ENCODE measurements around the gene PDE2A.
A peak's percentile ranks its signal among the peaks of the same experiment; 100 is the strongest.

The PDE2A gene

GRCh38 chr11:72673284-72673942, 809 bp downstream of the PDE2A start:
- peak overlapping the region; percentile 59 for H3K4me3 ChIP-seq (ENCODE audit: insufficient read length, low read depth)
- peak overlapping the region; percentile 36 for H3K9ac ChIP-seq (ENCODE audit: insufficient read length, low read depth)
- H3K4me1 ChIP-seq (ENCODE audit: insufficient read depth, insufficient read length): peaks cover 22% of the 10 kb centered on the region
- H3K27me3 ChIP-seq (ENCODE audit: insufficient read depth, insufficient read length): peaks cover 22% of the 10 kb centered on the region
- no peak for DNase-seq (ENCODE audit: low read depth, low spot score)
- no peaks in the 10 kb centered on the region for H3K36me3 ChIP-seq (ENCODE audit: insufficient read depth, insufficient read length, low read length)
- TF ChIP-seq SUZ12 (IDR thresholded peaks at IDR 0.05; ENCODE audit: extremely low read depth, insufficient read depth, insufficient read length) (no peak), YY1 (IDR thresholded peaks at IDR 0.05; ENCODE audit: insufficient read depth, insufficient read length) (no peak), ZNF274 (IDR thresholded peaks at IDR 0.05; ENCODE audit: low read depth, low read length) (no peak)
- H3K9me3 ChIP-seq (ENCODE audit: insufficient read depth, low read length): peaks cover under 1% of the 10 kb centered on the region; the same call in 1 of the 2 replicates

DNA sequence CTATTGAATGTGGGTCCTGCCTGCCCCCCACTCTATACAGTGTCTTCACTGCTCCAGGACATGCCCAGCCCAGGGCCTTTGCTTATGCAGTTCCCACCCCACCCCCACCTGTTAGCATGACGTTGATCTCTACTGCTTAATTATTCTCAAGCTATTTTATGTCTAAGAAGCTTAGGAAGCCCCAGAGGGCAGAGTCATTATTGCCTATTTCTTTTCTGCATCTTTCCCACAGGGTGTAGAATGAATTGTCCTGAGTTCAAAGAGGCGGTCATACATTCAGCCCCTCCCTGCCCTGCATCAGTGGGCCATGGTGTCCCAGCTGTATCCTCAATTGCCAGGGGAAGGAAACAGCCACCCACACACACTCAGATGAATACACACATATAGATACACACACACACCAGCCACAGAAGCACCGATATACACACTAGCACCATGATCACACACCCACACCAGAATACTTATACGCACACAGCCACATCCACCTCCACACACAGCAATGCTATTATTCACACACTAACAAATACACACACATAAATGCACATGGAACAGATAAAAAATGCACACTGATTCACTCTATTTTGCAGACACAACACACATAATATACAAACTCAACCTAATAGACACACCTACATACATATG, 1.5 kb downstream of the PDE2A start:
- Histone ChIP-seq H3K36me3 (ENCODE audit: insufficient read depth, insufficient read length, low read length) (no peaks in the 10 kb centered on the region), H3K27me3 (ENCODE audit: insufficient read depth, insufficient read length) (peaks cover 15% of the 10 kb centered on the region), H3K9me3 (ENCODE audit: insufficient read depth, low read length) (peaks cover 8% of the 10 kb centered on the region), H3K4me3 (ENCODE audit: insufficient read length, low read depth) (no peak overlapping the region), H3K9ac (ENCODE audit: insufficient read length, low read depth) (no peak overlapping the region), H3K4me1 (ENCODE audit: insufficient read depth, insufficient read length) (peaks cover 25% of the 10 kb centered on the region)
- DNase-seq (ENCODE audit: low read depth, low spot score): no peak
- no peak for TF ChIP-seq ZNF274 (IDR thresholded peaks at IDR 0.05; ENCODE audit: low read depth, low read length)
- no peak for TF ChIP-seq YY1 (IDR thresholded peaks at IDR 0.05; ENCODE audit: insufficient read depth, insufficient read length)
- no peak for TF ChIP-seq SUZ12 (IDR thresholded peaks at IDR 0.05; ENCODE audit: extremely low read depth, insufficient read depth, insufficient read length)

DNA sequence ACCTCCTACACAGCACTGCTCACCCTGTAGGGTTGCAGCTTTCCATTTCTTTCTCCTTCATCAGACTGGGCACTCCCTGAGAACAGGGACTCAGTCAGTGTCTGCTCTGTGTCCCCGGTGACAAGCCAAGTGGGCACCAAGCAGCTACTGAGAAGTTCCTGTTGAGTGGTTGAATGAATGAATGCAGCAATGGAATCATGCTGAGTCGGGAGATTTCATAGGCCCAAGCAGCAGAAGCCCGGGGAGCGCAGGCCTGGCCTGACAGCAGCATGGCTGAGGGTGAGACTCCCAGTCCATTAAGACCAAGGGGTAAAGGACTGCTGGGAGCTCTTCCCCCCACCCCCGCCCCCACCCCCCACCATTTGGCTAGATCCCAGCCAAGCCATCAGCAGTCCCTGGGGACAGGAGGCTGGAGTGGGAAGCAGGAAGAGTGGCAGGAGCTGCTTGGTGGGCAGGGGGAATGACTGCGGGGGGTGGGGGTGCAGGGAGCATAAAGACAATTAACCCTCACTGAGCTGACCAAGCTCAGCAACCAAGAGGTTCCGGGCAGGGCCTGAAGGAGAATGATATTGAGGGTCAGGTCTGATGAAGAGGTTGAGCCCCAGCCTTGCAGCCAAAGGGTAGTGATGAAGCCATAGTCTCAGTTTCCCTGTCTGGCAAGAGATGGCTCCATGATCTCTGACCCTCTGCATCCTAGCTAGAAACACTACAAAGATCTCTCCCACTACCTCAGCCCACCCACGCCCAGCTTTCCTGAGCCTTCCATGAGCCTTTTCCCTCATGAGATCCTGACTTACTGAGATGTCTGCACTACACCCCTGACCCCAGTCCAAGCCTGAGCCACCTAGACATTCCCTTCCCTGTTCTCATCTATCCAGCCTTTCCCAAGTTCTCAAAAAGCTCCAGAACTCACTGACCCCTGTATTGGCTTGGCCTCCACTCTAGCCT, 2.8 kb downstream of the PDE2A start:
- no peak for DNase-seq (ENCODE audit: low read depth, low spot score)
- peaks cover 25% of the 10 kb centered on the region for H3K4me1 ChIP-seq (ENCODE audit: insufficient read depth, insufficient read length)
- H3K9ac ChIP-seq (ENCODE audit: insufficient read length, low read depth): no peak overlapping the region
- H3K4me3 ChIP-seq (ENCODE audit: insufficient read length, low read depth): no peak overlapping the region
- TF ChIP-seq SUZ12 (IDR thresholded peaks at IDR 0.05; ENCODE audit: extremely low read depth, insufficient read depth, insufficient read length) (no peak), YY1 (IDR thresholded peaks at IDR 0.05; ENCODE audit: insufficient read depth, insufficient read length) (no peak), ZNF274 (IDR thresholded peaks at IDR 0.05; ENCODE audit: low read depth, low read length) (no peak)
- H3K9me3 ChIP-seq (ENCODE audit: insufficient read depth, low read length): peaks cover 17% of the 10 kb centered on the region
- H3K27me3 ChIP-seq (ENCODE audit: insufficient read depth, insufficient read length): peaks cover 7% of the 10 kb centered on the region
- no peaks in the 10 kb centered on the region for H3K36me3 ChIP-seq (ENCODE audit: insufficient read depth, insufficient read length, low read length)

GRCh38 chr11:72670041-72670440, 4.2 kb downstream of the PDE2A start:
- H3K9me3 ChIP-seq (ENCODE audit: insufficient read depth, low read length): peaks cover 17% of the 10 kb centered on the region
- H3K4me1 ChIP-seq (ENCODE audit: insufficient read depth, insufficient read length): peaks cover 20% of the 10 kb centered on the region
- H3K36me3 ChIP-seq (ENCODE audit: insufficient read depth, insufficient read length, low read length): no peaks in the 10 kb centered on the region
- no peaks in the 10 kb centered on the region for H3K27me3 ChIP-seq (ENCODE audit: insufficient read depth, insufficient read length)
- no peak overlapping the region for H3K4me3 ChIP-seq (ENCODE audit: insufficient read length, low read depth)
- H3K9ac ChIP-seq (ENCODE audit: insufficient read length, low read depth): no peak overlapping the region
- no peak for DNase-seq (ENCODE audit: low read depth, low spot score)
- TF ChIP-seq ZNF274 (IDR thresholded peaks at IDR 0.05; ENCODE audit: low read depth, low read length) (no peak), YY1 (IDR thresholded peaks at IDR 0.05; ENCODE audit: insufficient read depth, insufficient read length) (no peak), SUZ12 (IDR thresholded peaks at IDR 0.05; ENCODE audit: extremely low read depth, insufficient read depth, insufficient read length) (no peak)

- no peak overlapping the region for H3K4me3 ChIP-seq (ENCODE audit: insufficient read length, low read depth)
- H3K4me1 ChIP-seq (ENCODE audit: insufficient read depth, insufficient read length): peaks cover 17% of the 10 kb centered on the region
- peaks cover 17% of the 10 kb centered on the region for H3K9me3 ChIP-seq (ENCODE audit: insufficient read depth, low read length)
- no peak for TF ChIP-seq ZNF274 (IDR thresholded peaks at IDR 0.05; ENCODE audit: low read depth, low read length)
- no peak for TF ChIP-seq SUZ12 (IDR thresholded peaks at IDR 0.05; ENCODE audit: extremely low read depth, insufficient read depth, insufficient read length)
- no peak for TF ChIP-seq YY1 (IDR thresholded peaks at IDR 0.05; ENCODE audit: insufficient read depth, insufficient read length)
- DNase-seq (ENCODE audit: low read depth, low spot score): no peak
- no peaks in the 10 kb centered on the region for H3K27me3 ChIP-seq (ENCODE audit: insufficient read depth, insufficient read length)
- H3K9ac ChIP-seq (ENCODE audit: insufficient read length, low read depth): no peak overlapping the region
- H3K36me3 ChIP-seq (ENCODE audit: insufficient read depth, insufficient read length, low read length): no peaks in the 10 kb centered on the region
These were observed 4.7 kb downstream of the PDE2A start for GRCh38 chr11:72669527-72669926.

DNA sequence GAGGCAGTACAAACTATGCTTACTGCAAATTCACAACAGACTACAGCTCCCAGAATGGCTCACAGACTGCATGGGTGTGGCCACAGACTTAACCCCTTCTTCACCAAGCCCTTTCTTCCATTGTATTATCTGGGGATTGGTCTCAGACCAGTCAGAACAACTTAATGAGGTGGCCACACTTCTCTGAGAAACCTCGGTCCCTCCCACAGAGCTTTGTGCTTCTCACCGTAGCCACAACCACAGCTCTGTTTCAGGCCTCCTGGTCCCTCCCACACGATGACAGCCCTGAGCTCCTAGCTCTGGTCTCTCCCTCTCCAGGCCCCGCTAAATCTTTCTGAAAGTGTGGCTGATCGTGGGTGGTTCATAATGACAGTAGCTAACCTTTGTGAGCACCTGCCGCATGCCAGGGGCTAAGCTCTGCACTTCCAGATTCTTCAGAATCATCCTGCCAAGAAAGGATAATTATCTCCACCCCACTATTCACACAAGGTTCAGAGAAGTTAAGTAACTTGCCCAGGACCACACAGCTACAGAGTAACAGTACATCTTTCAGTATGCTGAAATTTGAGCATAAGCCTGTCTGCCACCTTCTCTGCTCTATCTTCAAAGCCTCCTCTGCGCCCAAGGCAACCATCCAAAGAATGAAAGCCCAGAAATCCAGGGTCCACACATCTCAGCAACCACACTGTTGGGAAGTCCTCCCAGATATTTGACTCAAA, 5.4 kb downstream of the PDE2A start:
- peaks cover 20% of the 10 kb centered on the region for H3K4me1 ChIP-seq (ENCODE audit: insufficient read depth, insufficient read length)
- TF ChIP-seq ZNF274 (IDR thresholded peaks at IDR 0.05; ENCODE audit: low read depth, low read length): no peak
- TF ChIP-seq SUZ12 (IDR thresholded peaks at IDR 0.05; ENCODE audit: extremely low read depth, insufficient read depth, insufficient read length): no peak
- TF ChIP-seq YY1 (IDR thresholded peaks at IDR 0.05; ENCODE audit: insufficient read depth, insufficient read length): no peak
- DNase-seq (ENCODE audit: low read depth, low spot score): no peak
- H3K27me3 ChIP-seq (ENCODE audit: insufficient read depth, insufficient read length): no peaks in the 10 kb centered on the region
- H3K4me3 ChIP-seq (ENCODE audit: insufficient read length, low read depth): no peak overlapping the region
- H3K36me3 ChIP-seq (ENCODE audit: insufficient read depth, insufficient read length, low read length): no peaks in the 10 kb centered on the region
- peaks cover 17% of the 10 kb centered on the region for H3K9me3 ChIP-seq (ENCODE audit: insufficient read depth, low read length)
- H3K9ac ChIP-seq (ENCODE audit: insufficient read length, low read depth): no peak overlapping the region

All from NT2/D1 (cell line).